Body of pancreas (tissue), 4 donors: ENCODE data around the gene RPL32.

ENCODE experiments used
- POLR2A ChIP-seq, 3 donors: fragments of 450-650 bp; IDR thresholded peaks; one replicate each; pipeline ENCODE4 v1.6.1; 2016; ENCODE audit warnings: antibody characterized with exemption in 3 of 3, mild to moderate bottlenecking in 2 of 3
- TF ChIP-seq, protein P1 (sequence below), 7 experiments: fragments of 450-650 bp in 4 of 7; fragments of 200-600 bp in 3 of 7; sonication (generic) in 3 of 7; IDR thresholded peaks; one replicate each; pipeline ENCODE4 v1.5.1; 2016 to 2019; ENCODE audit warnings: antibody characterized with exemption in 7 of 7

DNA sequence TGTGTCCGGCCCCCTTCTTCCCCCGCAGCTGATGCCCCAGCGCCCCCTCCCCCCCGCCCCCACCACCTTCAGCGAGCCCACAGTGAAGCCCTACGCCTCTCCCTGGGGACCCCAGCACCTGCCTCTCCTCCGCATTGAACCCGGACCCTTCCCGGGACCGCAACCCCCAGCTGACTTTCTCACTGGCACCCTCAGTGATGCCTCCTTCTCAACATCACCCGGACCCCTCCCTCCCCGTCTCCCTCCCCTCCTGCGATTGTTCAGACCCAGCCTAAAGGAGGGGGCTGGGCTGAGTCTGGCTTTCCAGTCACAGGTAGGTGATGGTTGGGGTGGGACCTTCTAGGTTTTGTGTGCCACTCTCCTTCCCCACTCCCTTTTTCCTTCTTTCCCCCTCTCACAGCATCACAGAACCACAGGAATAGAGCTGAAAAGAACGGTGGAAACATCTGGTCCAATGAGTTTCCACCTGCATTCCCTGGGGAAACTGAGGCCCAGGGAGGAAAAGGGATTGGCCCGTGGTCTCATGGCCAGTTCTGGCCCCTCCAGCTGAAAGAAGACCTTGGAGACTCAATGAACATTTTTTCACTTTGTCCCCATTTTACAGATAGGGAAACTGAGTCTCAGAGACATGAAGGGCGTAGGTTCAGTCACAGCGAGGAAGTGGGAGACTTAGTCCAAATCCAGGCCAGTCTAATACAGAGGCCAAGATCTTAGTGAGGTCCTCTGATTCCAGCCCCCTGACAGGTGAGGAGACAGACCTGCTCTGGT is 44.1 kb downstream of the RPL32 start:
- TF ChIP-seq, protein P1, sequence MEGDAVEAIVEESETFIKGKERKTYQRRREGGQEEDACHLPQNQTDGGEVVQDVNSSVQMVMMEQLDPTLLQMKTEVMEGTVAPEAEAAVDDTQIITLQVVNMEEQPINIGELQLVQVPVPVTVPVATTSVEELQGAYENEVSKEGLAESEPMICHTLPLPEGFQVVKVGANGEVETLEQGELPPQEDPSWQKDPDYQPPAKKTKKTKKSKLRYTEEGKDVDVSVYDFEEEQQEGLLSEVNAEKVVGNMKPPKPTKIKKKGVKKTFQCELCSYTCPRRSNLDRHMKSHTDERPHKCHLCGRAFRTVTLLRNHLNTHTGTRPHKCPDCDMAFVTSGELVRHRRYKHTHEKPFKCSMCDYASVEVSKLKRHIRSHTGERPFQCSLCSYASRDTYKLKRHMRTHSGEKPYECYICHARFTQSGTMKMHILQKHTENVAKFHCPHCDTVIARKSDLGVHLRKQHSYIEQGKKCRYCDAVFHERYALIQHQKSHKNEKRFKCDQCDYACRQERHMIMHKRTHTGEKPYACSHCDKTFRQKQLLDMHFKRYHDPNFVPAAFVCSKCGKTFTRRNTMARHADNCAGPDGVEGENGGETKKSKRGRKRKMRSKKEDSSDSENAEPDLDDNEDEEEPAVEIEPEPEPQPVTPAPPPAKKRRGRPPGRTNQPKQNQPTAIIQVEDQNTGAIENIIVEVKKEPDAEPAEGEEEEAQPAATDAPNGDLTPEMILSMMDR (IDR thresholded peaks at IDR 0.05): no peak
- no peak for TF ChIP-seq POLR2A (IDR thresholded peaks at IDR 0.05)
